Sigmoid colon (tissue), 7 donors: ENCODE measurements around the gene RER1. TPM values are rescaled to one million over a fixed set of nuclear protein-coding genes. Genes with fewer than 3 reads are reported as not detected.
"Not testable (repeated sequence)": the region's sequence is repeated elsewhere in the genome, so short reads cannot be mapped to it uniquely, and the experiment has no call there.

Source experiments
- DNase-seq: peaks from one replicate; pipeline ENCODE4 v3.0.0-alpha.2; 2019
- H3K27ac ChIP-seq, 4 donors: fragments of 200-600 bp; sonication (generic); one replicate each; pipeline ENCODE4 v1.5.1; 2016 to 2019; ENCODE audit warnings: mild to moderate bottlenecking in 1 of 4
- H3K27me3 ChIP-seq, 3 donors: fragments of 200-600 bp; sonication (generic); one replicate each; pipeline ENCODE4 v1.5.1; 2019; ENCODE audit warnings: mild to moderate bottlenecking in 1 of 3
- H3K36me3 ChIP-seq, 4 donors: fragments of 200-600 bp; sonication (generic); one replicate each; pipeline ENCODE4 v1.5.1; 2016 to 2019
- H3K4me1 ChIP-seq, 4 donors: fragments of 200-600 bp; sonication (generic); one replicate each; pipeline ENCODE4 v1.5.1; 2017 to 2019
- H3K4me3 ChIP-seq, 4 donors: fragments of 200-600 bp; sonication (generic); one replicate each; pipeline ENCODE4 v1.5.1; 2017 to 2019; ENCODE audit warnings: mild to moderate bottlenecking in 2 of 4, moderate library complexity in 1 of 4
- H3K9me3 ChIP-seq, 4 donors: fragments of 200-600 bp in 3 of 4; sonication (generic) in 3 of 4; one replicate each; pipeline versions ENCODE4 v1.5.1 to v1.6.1; 2013 to 2019
- EP300 ChIP-seq, 4 donors: sonication (generic); formaldehyde crosslinking; IDR thresholded peaks; one replicate each; pipeline ENCODE4 v1.6.1; 2017; ENCODE audit warnings: antibody characterized with exemption in 4 of 4
- POLR2A ChIP-seq, 2 donors: fragments of 450-650 bp; IDR thresholded peaks; one replicate each; pipeline ENCODE4 v1.6.1; 2016; ENCODE audit warnings: antibody characterized with exemption in 2 of 2, mild to moderate bottlenecking in 2 of 2, moderate library complexity in 2 of 2
- POLR2AphosphoS5 ChIP-seq, 4 donors: sonication (generic); formaldehyde crosslinking; IDR thresholded peaks; one replicate each; pipeline ENCODE4 v1.6.1; 2017; ENCODE audit warnings: antibody characterized with exemption in 4 of 4
- WGBS, 2 donors: extraction: QIAGEN DNeasy Blood & Tissue Kit; methylation state at CpG; one replicate each; pipeline ENCODE4 v1.1.7; 2013; 5-methylcytosine and 5-hydroxymethylcytosine counted together
- intact Hi-C: fragments of 100-400 bp; cut with DNase I; formaldehyde crosslinking; loops from one replicate; pipeline ENCODE4 v1.15.1; 2023
- polyA plus RNA-seq, 3 donors: library from polyadenylated mRNA; stranded (reverse); fragments of 200-250 nt; gene quantifications; one replicate each; pipeline ENCODE4 v1.2.3, GENCODE V29; 2013
- total RNA-seq, 4 donors: library from RNA; depleted of rRNA; stranded (reverse); fragments of >200 nt; gene quantifications; one replicate each; pipeline ENCODE4 v1.1.0, GENCODE V29; 2016
- TF ChIP-seq, protein P1 (sequence below), 4 experiments: fragments of 450-650 bp in 3 of 4; fragments of 200-600 bp in 1 of 4; IDR thresholded peaks; one replicate each; pipeline ENCODE4 v1.5.1; 2016 to 2019; ENCODE audit warnings: antibody characterized with exemption in 4 of 4, mild to moderate bottlenecking in 3 of 4, moderate library complexity in 2 of 4
- donor health status: healthy with polysubstance abuse.
- donor health status: Bipolar disorder and iron deficiency.
- donor health status: healthy.

Gene RER1
- total and polyA plus RNA-seq, 7 donors: 40.8 to 113 (median 51.7) TPM

DNA sequence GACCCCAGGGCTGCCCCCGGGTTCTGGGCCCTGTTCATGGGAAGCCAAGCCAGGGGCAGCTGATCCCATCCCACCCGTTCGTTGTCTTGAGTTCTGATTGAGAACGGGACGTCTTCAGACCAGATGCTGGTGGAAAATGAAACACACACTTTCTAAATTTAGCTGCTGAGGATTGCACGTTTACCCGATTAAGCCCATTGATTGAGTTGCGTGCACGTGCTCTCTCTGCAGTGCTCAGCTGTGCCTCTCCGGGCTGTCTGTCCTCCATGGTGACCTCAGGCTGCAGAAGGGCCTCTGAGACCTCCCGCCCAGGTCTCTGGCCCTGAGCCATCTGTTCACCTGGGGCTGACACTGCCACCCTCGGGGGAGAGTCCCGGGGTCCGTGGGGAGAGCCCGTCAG, 47.7 kb downstream of the RER1 start:
- peaks cover 7 to 77% (median 30%) of the 10 kb centered on the region in 3 donors for H3K27me3 ChIP-seq

DNA sequence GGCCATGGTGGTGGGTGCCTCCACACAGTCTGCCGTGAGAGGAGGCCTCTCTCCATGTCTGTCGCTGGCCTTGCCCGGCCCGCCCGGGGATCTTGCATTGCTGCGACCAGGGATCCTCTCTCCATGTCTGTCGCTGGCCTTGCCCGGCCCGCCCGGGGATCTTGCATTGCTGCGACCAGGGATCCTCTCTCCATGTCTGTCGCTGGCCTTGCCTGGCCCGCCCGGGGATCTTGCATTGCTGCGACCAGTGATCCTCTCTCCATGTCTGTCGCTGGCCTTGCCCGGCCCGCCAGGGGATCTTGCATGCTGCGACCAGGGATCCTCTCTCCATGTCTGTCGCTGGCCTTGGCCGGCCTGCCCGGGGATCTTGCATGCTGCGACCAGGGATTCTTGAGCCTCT, 48.7 kb downstream of the RER1 start:
- H3K4me3 ChIP-seq, intact Hi-C loops, H3K4me1 ChIP-seq, H3K9me3 ChIP-seq, DNase-seq, H3K27ac ChIP-seq, H3K36me3 ChIP-seq: not testable (repeated sequence)
- peaks cover 7 to 79% (median 34%) of the 10 kb centered on the region in 3 donors for H3K27me3 ChIP-seq
- 90 to 95% methylated on average over 23 of the region's 23 CpGs for WGBS, 2 donors

More for the DNA sequence above, 47.7 kb downstream of the RER1 start:
- H3K27ac ChIP-seq: no peak overlapping the region
- no peaks in the 10 kb centered on the region for H3K36me3 ChIP-seq
- no peaks in the 10 kb centered on the region for H3K4me1 ChIP-seq
- intact Hi-C loops: no loop called here
- no peak for TF ChIP-seq POLR2AphosphoS5 (IDR thresholded peaks at IDR 0.05)
- TF ChIP-seq, protein P1, sequence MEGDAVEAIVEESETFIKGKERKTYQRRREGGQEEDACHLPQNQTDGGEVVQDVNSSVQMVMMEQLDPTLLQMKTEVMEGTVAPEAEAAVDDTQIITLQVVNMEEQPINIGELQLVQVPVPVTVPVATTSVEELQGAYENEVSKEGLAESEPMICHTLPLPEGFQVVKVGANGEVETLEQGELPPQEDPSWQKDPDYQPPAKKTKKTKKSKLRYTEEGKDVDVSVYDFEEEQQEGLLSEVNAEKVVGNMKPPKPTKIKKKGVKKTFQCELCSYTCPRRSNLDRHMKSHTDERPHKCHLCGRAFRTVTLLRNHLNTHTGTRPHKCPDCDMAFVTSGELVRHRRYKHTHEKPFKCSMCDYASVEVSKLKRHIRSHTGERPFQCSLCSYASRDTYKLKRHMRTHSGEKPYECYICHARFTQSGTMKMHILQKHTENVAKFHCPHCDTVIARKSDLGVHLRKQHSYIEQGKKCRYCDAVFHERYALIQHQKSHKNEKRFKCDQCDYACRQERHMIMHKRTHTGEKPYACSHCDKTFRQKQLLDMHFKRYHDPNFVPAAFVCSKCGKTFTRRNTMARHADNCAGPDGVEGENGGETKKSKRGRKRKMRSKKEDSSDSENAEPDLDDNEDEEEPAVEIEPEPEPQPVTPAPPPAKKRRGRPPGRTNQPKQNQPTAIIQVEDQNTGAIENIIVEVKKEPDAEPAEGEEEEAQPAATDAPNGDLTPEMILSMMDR (IDR thresholded peaks at IDR 0.05): no peak
- no peak for TF ChIP-seq EP300 (IDR thresholded peaks at IDR 0.05)
- no peak for TF ChIP-seq POLR2A (IDR thresholded peaks at IDR 0.05)
- H3K9me3 ChIP-seq: no peaks in the 10 kb centered on the region
- H3K4me3 ChIP-seq: no peak overlapping the region
- DNase-seq: no peak
- WGBS, 2 donors: 80 to 82% methylated on average over 15 of the region's 15 CpGs

DNA sequence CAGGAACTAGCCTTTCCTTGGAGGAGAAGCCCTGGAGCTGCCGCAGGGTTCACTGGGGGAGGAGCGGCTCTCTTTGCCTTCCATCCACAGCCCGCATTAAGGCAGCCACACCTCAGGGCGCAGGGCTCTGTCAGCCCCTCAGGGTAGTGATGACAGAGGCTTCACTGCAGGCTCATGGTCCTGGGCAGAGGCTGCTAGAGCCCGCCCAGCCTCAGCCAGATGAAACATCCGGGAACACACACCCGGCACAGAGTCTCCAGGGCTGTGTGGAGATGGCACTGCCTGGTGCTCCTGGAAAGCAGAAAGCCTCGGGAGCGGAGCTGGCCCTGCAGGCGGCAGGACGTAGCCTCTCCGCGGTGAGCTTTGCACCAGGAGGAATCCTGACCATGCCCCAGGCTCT, 50.1 kb downstream of the RER1 start:
- Histone ChIP-seq H3K27me3 (peaks cover 7 to 86% (median 36%) of the 10 kb centered on the region in 3 donors), H3K9me3 (no peaks in the 10 kb centered on the region), H3K4me1 (no peaks in the 10 kb centered on the region), H3K36me3 (no peaks in the 10 kb centered on the region), H3K4me3 (no peak overlapping the region), H3K27ac (no peak overlapping the region)
- intact Hi-C loops: no loop called here
- 75 to 86% methylated on average over 13 of the region's 13 CpGs for WGBS, 2 donors
- no peak for DNase-seq
- TF ChIP-seq, protein P1 (IDR thresholded peaks at IDR 0.05): no peak
- TF ChIP-seq EP300 (IDR thresholded peaks at IDR 0.05) (no peak), POLR2AphosphoS5 (IDR thresholded peaks at IDR 0.05) (no peak), POLR2A (IDR thresholded peaks at IDR 0.05) (no peak)

DNA sequence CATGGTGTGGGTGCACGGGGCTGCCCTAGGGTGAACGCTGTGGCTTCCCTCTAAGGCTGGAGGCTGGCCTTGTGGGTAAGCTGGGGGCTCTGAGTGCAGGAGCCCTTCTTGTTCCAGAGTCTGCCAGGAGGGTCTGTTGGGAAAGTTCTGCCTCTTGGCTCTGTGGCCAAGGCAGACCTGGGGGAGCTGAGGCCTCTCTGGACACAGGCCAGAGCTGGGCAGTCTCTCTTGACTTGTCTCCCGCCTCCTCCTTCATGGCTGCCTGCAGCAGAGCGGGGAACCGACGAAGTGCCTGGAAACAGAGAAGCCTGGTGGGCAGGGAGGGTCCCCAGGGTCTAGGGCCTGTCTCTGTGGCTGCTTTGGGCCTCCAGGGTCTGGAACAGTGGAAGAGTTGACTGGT, 51.0 kb downstream of the RER1 start:
- intact Hi-C loops: no loop called here
- Histone ChIP-seq H3K4me3 (no peak overlapping the region), H3K27ac (no peak overlapping the region), H3K9me3 (no peaks in the 10 kb centered on the region), H3K4me1 (no peaks in the 10 kb centered on the region), H3K36me3 (no peaks in the 10 kb centered on the region), H3K27me3 (peaks cover 7 to 88% (median 36%) of the 10 kb centered on the region in 3 donors)
- 69 to 73% methylated on average over 6 of the region's 6 CpGs for WGBS, 2 donors
- no peak for DNase-seq
- TF ChIP-seq EP300 (IDR thresholded peaks at IDR 0.05): no peak
- no peak for TF ChIP-seq POLR2AphosphoS5 (IDR thresholded peaks at IDR 0.05)
- no peak for TF ChIP-seq POLR2A (IDR thresholded peaks at IDR 0.05)
- TF ChIP-seq, protein P1 (IDR thresholded peaks at IDR 0.05): no peak

DNA sequence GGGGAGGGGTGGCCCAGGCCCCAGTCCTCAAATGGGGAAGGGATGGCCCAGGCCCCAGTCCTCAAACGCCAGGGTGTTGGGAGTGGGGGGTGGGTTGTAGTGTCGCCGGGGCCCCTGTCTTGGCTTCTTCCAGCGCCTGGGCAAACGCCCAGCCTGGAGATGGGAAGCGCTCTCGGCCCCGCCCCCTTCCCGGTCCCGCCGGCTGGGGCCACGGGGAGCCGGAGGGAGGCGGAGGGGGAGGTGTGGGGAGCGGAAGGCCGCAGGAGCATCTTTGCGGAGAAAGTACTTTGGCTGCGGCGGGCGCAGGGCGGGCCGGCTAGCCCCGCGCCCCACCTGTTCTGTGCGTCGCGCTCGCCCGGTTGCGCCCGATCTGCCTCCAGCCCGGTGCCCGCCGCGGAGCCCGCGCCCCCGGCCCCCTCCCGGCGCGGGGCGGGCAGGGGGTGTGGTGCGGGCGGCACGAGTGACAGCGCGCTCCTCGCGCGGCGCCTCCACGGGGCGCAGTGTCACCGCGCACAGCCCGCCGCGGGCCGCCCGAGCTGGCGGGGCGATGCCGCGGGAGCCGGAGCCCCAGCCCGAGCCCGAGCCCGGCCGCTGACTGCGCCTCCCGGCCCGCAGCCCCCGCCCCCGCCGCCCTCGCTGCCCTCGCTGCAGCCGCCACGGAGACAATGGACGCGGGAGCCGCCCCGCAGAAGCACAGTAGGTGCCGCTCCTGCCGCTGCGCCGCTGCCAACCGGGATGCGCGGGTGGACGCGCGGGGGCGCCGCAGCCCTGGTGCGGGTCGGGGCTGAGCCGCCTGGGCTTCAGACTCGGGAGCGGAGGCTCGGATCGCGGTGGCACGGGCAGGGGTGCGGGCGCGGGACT, 51.9 kb downstream of the RER1 start:
- Histone ChIP-seq H3K4me1 (no peaks in the 10 kb centered on the region), H3K27me3 (peaks cover 7 to 86% (median 36%) of the 10 kb centered on the region in 3 donors)
- WGBS, 2 donors: 1 to 2% methylated on average over 107 of the region's 107 CpGs

More for the DNA sequence above, 51.9 kb downstream of the RER1 start:
- Histone ChIP-seq H3K4me3 (no peak overlapping the region), H3K36me3 (no peaks in the 10 kb centered on the region), H3K9me3 (no peaks in the 10 kb centered on the region), H3K27ac (no peak overlapping the region)
- intact Hi-C loops: no loop called here
- no peak for DNase-seq
- no peak for TF ChIP-seq POLR2A (IDR thresholded peaks at IDR 0.05)
- no peak for TF ChIP-seq EP300 (IDR thresholded peaks at IDR 0.05)
- TF ChIP-seq, protein P1 (IDR thresholded peaks at IDR 0.05): no peak
- TF ChIP-seq POLR2AphosphoS5 (IDR thresholded peaks at IDR 0.05): no peak
